PC-3 (cell line): ENCODE data around the gene ATP10A. TPM values are rescaled to one million over a fixed set of nuclear protein-coding genes. Genes with fewer than 3 reads are reported as not detected.

Experiments used
- ATAC-seq: fragments of 200-7000 bp; cut with Tn5 transposase; 2 replicates; pipeline ENCODE4 v1.9.1; 2020; ENCODE audit warnings: mild to moderate bottlenecking, moderate library complexity
- BruUV-seq: library from RNA; stranded (reverse); fragments of 400-500 nt; replicated peaks from 2 replicates; lab custom pipeline; 2021; lab: Mats Ljungman, UMichigan
- CTCF ChIA-PET: fragments of 300-600 bp; sonication (Branson Sonifier 250); formaldehyde crosslinking; loops from one replicate; lab custom pipeline; 2022; ENCODE audit warnings: antibody characterized with exemption; lab: Charles Lee
- POLR2A ChIA-PET: fragments of 300-600 bp; sonication (Branson Sonifier 250); formaldehyde crosslinking; loops from one replicate; lab custom pipeline; 2022; ENCODE audit warnings: antibody characterized with exemption; ENCODE audit not compliant: unreplicated experiment; lab: Charles Lee
- DNase-seq: peaks from one replicate; pipeline ENCODE4 v3.0.0-alpha.2; 2015
- H2AFZ ChIP-seq: fragments of 300-600 bp; sonication (generic); 2 replicates; pipeline ENCODE4 v1.6.0; 2016; ENCODE audit warnings: antibody characterized with exemption, low read length
- H3F3A ChIP-seq: fragments of 300-600 bp; sonication (generic); one replicate; pipeline ENCODE4 v1.6.0; 2017; ENCODE audit warnings: antibody characterized with exemption, low read length, control low read depth, mild to moderate bottlenecking; ENCODE audit not compliant: unreplicated experiment
- H3K27ac ChIP-seq: fragments of 300-600 bp; sonication (generic); 2 replicates; pipeline ENCODE4 v1.5.1; 2016; ENCODE audit warnings: mild to moderate bottlenecking, low read length
- H3K27me3 ChIP-seq: fragments of 300-600 bp; sonication (generic); 2 replicates; pipeline ENCODE4 v1.6.1; 2016; ENCODE audit warnings: low read length, mixed read lengths
- H3K36me3 ChIP-seq: fragments of 300-600 bp; sonication (generic); 2 replicates; pipeline ENCODE4 v1.6.1; 2016; ENCODE audit warnings: low read depth, mixed run types, low read length, mixed read lengths
- H3K4me1 ChIP-seq: fragments of 300-600 bp; sonication (generic); 2 replicates; pipeline ENCODE4 v1.5.1; 2016; ENCODE audit warnings: low read length; ENCODE audit not compliant: insufficient read depth
- H3K4me2 ChIP-seq: fragments of 300-600 bp; sonication (generic); 2 replicates; pipeline ENCODE4 v1.6.0; 2016; ENCODE audit warnings: low read length
- H3K4me3 ChIP-seq: fragments of 300-600 bp; sonication (generic); 2 replicates; pipeline ENCODE4 v1.5.1; 2016; ENCODE audit warnings: mild to moderate bottlenecking, low read length, mixed read lengths
- H3K79me2 ChIP-seq: fragments of 300-600 bp; sonication (generic); 2 replicates; pipeline ENCODE4 v1.6.1; 2017; ENCODE audit warnings: low read length, mixed read lengths
- H3K9ac ChIP-seq: fragments of 300-600 bp; sonication (generic); 2 replicates; pipeline ENCODE4 v1.6.0; 2016; ENCODE audit warnings: mild to moderate bottlenecking, low read length
- H3K9me2 ChIP-seq: fragments of 300-600 bp; sonication (generic); replicated peaks from 2 replicates; pipeline ENCODE4 v1.6.1; 2016; ENCODE audit warnings: mixed run types, low read length, mixed read lengths
- H3K9me3 ChIP-seq: fragments of 300-600 bp; sonication (generic); 2 replicates; pipeline ENCODE4 v1.6.1; 2016; ENCODE audit warnings: low read length, mixed read lengths
- H4K20me1 ChIP-seq: fragments of 300-600 bp; sonication (generic); 2 replicates; pipeline ENCODE4 v1.6.1; 2016; ENCODE audit warnings: low read length, mixed read lengths
- EZH2 ChIP-seq: fragments of 300-600 bp; sonication (generic); IDR thresholded peaks from one replicate; pipeline ENCODE4 v1.6.1; 2017; ENCODE audit warnings: antibody characterized with exemption, mild to moderate bottlenecking, low read length; ENCODE audit not compliant: unreplicated experiment
- EZH2phosphoT487 ChIP-seq: fragments of 300-600 bp; sonication (generic); IDR thresholded peaks from 2 replicates; pipeline ENCODE4 v1.6.1; 2018; ENCODE audit warnings: mild to moderate bottlenecking, antibody characterized with exemption, low read length, borderline replicate concordance
- intact Hi-C: fragments of 100-400 bp; cut with micrococcal nuclease; formaldehyde crosslinking; loops from 2 replicates; pipeline ENCODE4 v1.9.0; 2023
- total RNA-seq: library from RNA; depleted of rRNA; stranded (reverse); fragments of >200 nt; gene quantifications from 2 replicates; pipeline ENCODE4 v1.2.3, GENCODE V29; 2014
- TF ChIP-seq, protein P1 (sequence below): fragments of 300-600 bp; sonication (generic); conservative IDR thresholded peaks from 2 replicates; pipeline ENCODE4 v1.5.1; 2017; ENCODE audit warnings: antibody characterized with exemption, low read depth, mild to moderate bottlenecking, low read length

ATP10A gene
- total RNA-seq, 1 experiment from 2014 or later, result 2.6 TPM

DNA sequence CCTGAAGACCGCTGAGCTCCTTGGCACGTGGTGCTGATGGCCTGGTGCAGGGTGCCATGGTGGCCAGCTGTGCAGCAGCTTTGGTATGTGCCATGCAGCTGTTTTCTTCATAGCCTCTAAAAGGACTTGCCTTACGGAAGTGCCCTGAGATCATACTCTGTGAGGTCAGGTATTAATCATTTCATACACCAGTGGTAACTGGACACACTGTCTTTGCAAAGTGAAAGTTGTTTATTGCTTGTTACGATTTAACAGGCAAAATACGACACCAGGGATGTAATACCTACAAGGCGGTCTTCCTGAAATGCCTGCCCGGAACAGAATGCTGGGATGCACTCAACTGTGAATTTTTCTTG is 184.6 kb downstream of the ATP10A start:
- POLR2A ChIA-PET, result no interaction called here
- CTCF ChIA-PET, result no interaction called here
- Histone ChIP-seq H3K9ac (no peak overlapping the region), H3K79me2 (no peaks in the 10 kb centered on the region), H3K27ac (no peak overlapping the region), H3K36me3 (no peaks in the 10 kb centered on the region), H3K4me1 (no peaks in the 10 kb centered on the region), H4K20me1 (no peaks in the 10 kb centered on the region), H3K4me3 (no peak overlapping the region), H3K9me2 (no peaks in the 10 kb centered on the region), H3F3A (no peaks in the 10 kb centered on the region), H3K27me3 (no peaks in the 10 kb centered on the region), H2AFZ (no peak overlapping the region), H3K4me2 (no peak overlapping the region), H3K9me3 (no peaks in the 10 kb centered on the region)
- BruUV-seq, result no TSS peak
- ATAC-seq (no peak), DNase-seq (no peak)
- intact Hi-C loops, result no loop called here
- TF ChIP-seq, protein P1, sequence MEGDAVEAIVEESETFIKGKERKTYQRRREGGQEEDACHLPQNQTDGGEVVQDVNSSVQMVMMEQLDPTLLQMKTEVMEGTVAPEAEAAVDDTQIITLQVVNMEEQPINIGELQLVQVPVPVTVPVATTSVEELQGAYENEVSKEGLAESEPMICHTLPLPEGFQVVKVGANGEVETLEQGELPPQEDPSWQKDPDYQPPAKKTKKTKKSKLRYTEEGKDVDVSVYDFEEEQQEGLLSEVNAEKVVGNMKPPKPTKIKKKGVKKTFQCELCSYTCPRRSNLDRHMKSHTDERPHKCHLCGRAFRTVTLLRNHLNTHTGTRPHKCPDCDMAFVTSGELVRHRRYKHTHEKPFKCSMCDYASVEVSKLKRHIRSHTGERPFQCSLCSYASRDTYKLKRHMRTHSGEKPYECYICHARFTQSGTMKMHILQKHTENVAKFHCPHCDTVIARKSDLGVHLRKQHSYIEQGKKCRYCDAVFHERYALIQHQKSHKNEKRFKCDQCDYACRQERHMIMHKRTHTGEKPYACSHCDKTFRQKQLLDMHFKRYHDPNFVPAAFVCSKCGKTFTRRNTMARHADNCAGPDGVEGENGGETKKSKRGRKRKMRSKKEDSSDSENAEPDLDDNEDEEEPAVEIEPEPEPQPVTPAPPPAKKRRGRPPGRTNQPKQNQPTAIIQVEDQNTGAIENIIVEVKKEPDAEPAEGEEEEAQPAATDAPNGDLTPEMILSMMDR, result no peak
- TF ChIP-seq EZH2, result no peak
- TF ChIP-seq EZH2phosphoT487, result no peak

DNA sequence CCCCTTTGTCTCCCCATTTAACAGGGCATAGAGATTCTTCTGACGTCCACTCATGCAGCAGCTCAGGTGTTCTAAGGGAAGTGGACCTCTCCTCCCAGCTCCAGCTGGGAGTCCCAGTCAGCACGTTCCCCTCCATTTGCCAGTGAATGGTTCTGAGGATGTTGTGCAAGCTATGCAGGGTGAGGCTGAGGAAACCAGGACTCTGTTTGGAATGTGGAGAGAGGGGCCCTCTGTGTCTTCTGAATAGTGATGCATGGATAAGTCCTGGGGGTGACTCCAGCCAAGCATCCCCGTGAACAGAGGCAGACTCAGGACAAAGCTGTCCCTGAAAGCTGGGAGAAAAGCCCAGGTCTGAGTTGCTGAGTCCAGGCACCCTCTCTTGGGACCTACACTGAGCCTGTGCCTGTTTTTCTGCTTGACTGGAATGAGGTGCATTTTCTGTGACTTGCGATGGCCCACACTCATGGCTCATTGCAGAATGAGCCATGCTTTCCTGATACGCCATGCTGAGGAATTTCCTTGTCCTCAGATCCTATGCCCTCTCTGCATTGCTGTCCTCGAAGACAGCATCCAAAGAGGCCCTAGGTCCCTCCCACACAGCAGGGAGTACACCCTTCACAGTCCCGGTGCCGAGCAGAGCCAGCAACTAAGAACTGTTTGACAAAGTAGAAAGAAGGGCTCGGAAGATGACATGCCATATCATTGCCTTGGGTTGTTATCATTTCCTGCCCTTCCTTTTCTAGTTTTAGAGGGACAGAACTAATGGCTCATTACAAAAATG is 185.2 kb downstream of the ATP10A start:
- Histone ChIP-seq H3K27ac (no peak overlapping the region), H3K9me2 (no peaks in the 10 kb centered on the region), H2AFZ (no peak overlapping the region), H3F3A (no peaks in the 10 kb centered on the region), H3K4me3 (no peak overlapping the region), H4K20me1 (no peaks in the 10 kb centered on the region), H3K79me2 (no peaks in the 10 kb centered on the region), H3K36me3 (no peaks in the 10 kb centered on the region), H3K27me3 (no peaks in the 10 kb centered on the region; the same call in 1 of the 2 replicates), H3K9me3 (no peaks in the 10 kb centered on the region), H3K4me1 (no peaks in the 10 kb centered on the region), H3K4me2 (no peak overlapping the region), H3K9ac (no peak overlapping the region)
- intact Hi-C loops, result no loop called here
- no peak for ATAC-seq
- TF ChIP-seq EZH2 (no peak), EZH2phosphoT487 (no peak)
- TF ChIP-seq, protein P1, result no peak
- no TSS peak for BruUV-seq
- DNase-seq, result no peak
- CTCF ChIA-PET, result no interaction called here
- POLR2A ChIA-PET, result no interaction called here

DNA sequence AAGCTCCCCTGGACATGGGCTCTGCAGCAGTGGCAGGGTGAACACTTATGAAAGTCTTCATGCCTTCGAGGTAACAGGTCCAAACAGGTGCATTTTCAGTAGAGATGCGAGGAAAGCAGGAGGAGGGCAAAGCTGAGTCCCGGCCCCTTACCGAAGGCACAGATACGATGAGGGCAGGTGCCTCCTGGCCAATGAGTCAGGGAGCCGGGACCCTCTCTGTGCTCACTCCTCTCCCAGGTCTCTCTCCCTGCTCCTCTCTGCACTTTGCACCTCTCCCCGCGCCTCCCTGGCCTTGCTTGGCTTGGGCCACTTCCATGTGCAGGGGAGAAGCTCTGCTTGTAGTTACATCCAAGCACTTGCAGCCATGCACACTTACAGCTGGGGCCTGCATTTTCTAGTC is 187.1 kb downstream of the ATP10A start:
- H3K27ac ChIP-seq, result no peak overlapping the region
- POLR2A ChIA-PET, result no interaction called here
- no peak overlapping the region for H3K4me3 ChIP-seq
- H3K79me2 ChIP-seq, result no peaks in the 10 kb centered on the region
- ATAC-seq (no peak), DNase-seq (no peak)
- no peak overlapping the region for H2AFZ ChIP-seq
- CTCF ChIA-PET, result no interaction called here
- no peaks in the 10 kb centered on the region for H3F3A ChIP-seq
- TF ChIP-seq, protein P1, result no peak
- TF ChIP-seq EZH2phosphoT487 (no peak), EZH2 (no peak)
- no TSS peak for BruUV-seq
- H3K9me3 ChIP-seq, result no peaks in the 10 kb centered on the region
- peaks cover 3% of the 10 kb centered on the region; the same call in 1 of the 2 replicates for H3K27me3 ChIP-seq
- no peak overlapping the region for H3K4me2 ChIP-seq
- H4K20me1 ChIP-seq, result no peaks in the 10 kb centered on the region
- H3K9me2 ChIP-seq, result no peaks in the 10 kb centered on the region
- no peak overlapping the region for H3K9ac ChIP-seq
- no peaks in the 10 kb centered on the region for H3K4me1 ChIP-seq
- intact Hi-C loops, result no loop called here
- H3K36me3 ChIP-seq, result no peaks in the 10 kb centered on the region
